SK-N-MC (cell line): ENCODE measurements around the gene EXOC3.

ENCODE experiments used
- DNase-seq: peaks from one replicate; pipeline ENCODE4 v3.0.0-alpha.2; 2011; ENCODE audit warnings: low read depth, low spot score
- H3K27ac ChIP-seq: fragments of 200-600 bp; sonication (generic); 2 replicates; pipeline ENCODE4 v1.5.1; 2016; ENCODE audit warnings: mixed run types
- H3K36me3 ChIP-seq: fragments of 200-600 bp; sonication (generic); 2 replicates; pipeline ENCODE4 v1.6.1; 2017; ENCODE audit warnings: antibody characterized with exemption, low read length, mixed read lengths; ENCODE audit not compliant: insufficient read depth
- H3K4me3 ChIP-seq: fragments of 200-600 bp; sonication (generic); 2 replicates; pipeline ENCODE4 v1.5.1; 2016
- H3K9ac ChIP-seq: fragments of 200-600 bp; sonication (generic); 2 replicates; pipeline ENCODE4 v1.8.0; 2017; ENCODE audit warnings: mixed run types, mixed read lengths; ENCODE audit not compliant: insufficient read length
- H3K9me3 ChIP-seq: fragments of 200-600 bp; sonication (generic); 2 replicates; pipeline ENCODE4 v1.6.1; 2017; ENCODE audit warnings: low read depth, mild to moderate bottlenecking, antibody characterized with exemption, low read length, moderate library complexity, mixed read lengths
- EZH2 ChIP-seq: fragments of 200-600 bp; sonication (generic); IDR thresholded peaks from one replicate; pipeline ENCODE4 v1.6.1; 2017; ENCODE audit warnings: antibody characterized with exemption
- FOXP2 ChIP-seq: optimal IDR thresholded peaks from 2 replicates; pipeline ENCODE3; 2011; ENCODE audit warnings: mild to moderate bottlenecking, moderate library complexity; ENCODE audit not compliant: insufficient read depth; ENCODE audit errors: extremely low read length, control extremely low read depth
- POLR2AphosphoS5 ChIP-seq: IDR thresholded peaks from 2 replicates; pipeline ENCODE4 v1.6.1; 2012; ENCODE audit warnings: mild to moderate bottlenecking, low read depth, low read length, borderline replicate concordance

The EXOC3 gene

GRCh38 chr5:421901-422300 is 21.1 kb upstream of the EXOC3 start:
- H3K27ac ChIP-seq = no peak overlapping the region

GRCh38 chr5:422323-423232 is 20.4 kb upstream of the EXOC3 start:
- Histone ChIP-seq H3K9me3 (no peaks in the 10 kb centered on the region), H3K36me3 (peaks cover 16% of the 10 kb centered on the region; the same call in 1 of the 2 replicates), H3K27ac (peak overlapping the region; percentile 31; the same call in 1 of the 2 replicates), H3K4me3 (no peak overlapping the region), H3K9ac (no peak overlapping the region)
- DNase-seq = no peak
- TF ChIP-seq FOXP2 (no peak), POLR2AphosphoS5 (no peak), EZH2 (no peak)

More at GRCh38 chr5:421901-422300, 21.1 kb upstream of the EXOC3 start:
- TF ChIP-seq POLR2AphosphoS5 (no peak), FOXP2 (no peak), EZH2 (no peak)
- Histone ChIP-seq H3K4me3 (no peak overlapping the region), H3K9me3 (no peaks in the 10 kb centered on the region), H3K9ac (no peak overlapping the region), H3K36me3 (peaks cover 9% of the 10 kb centered on the region; the same call in 1 of the 2 replicates)
- DNase-seq = no peak

- no peak overlapping the region for H3K9ac ChIP-seq
These were observed 19.8 kb upstream of the EXOC3 start for GRCh38 chr5:423233-423565.

GRCh38 chr5:423626-424261 is 19.2 kb upstream of the EXOC3 start:
- Histone ChIP-seq H3K9me3 (no peaks in the 10 kb centered on the region), H3K9ac (no peak overlapping the region), H3K27ac (no peak overlapping the region; the same call in 1 of the 2 replicates), H3K36me3 (peaks cover 27% of the 10 kb centered on the region; the same call in 1 of the 2 replicates), H3K4me3 (no peak overlapping the region)
- no peak for DNase-seq
- TF ChIP-seq FOXP2 = no peak
- no peak for TF ChIP-seq EZH2
- no peak for TF ChIP-seq POLR2AphosphoS5

More at GRCh38 chr5:423233-423565, 19.8 kb upstream of the EXOC3 start:
- Histone ChIP-seq H3K4me3 (no peak overlapping the region), H3K36me3 (peaks cover 22% of the 10 kb centered on the region; the same call in 1 of the 2 replicates), H3K27ac (no peak overlapping the region; the same call in 1 of the 2 replicates), H3K9me3 (no peaks in the 10 kb centered on the region)
- no peak for DNase-seq
- TF ChIP-seq POLR2AphosphoS5 (no peak), EZH2 (no peak), FOXP2 (no peak)

- Histone ChIP-seq H3K36me3 (peaks cover 29% of the 10 kb centered on the region; the same call in 1 of the 2 replicates), H3K9ac (no peak overlapping the region), H3K27ac (no peak overlapping the region), H3K9me3 (no peaks in the 10 kb centered on the region), H3K4me3 (no peak overlapping the region)
- DNase-seq = no peak
- TF ChIP-seq EZH2 (no peak), FOXP2 (no peak), POLR2AphosphoS5 (no peak)
These were observed 18.5 kb upstream of the EXOC3 start for GRCh38 chr5:424301-425110.

GRCh38 chr5:425714-426113 is 17.3 kb upstream of the EXOC3 start:
- TF ChIP-seq EZH2 (no peak), POLR2AphosphoS5 (no peak), FOXP2 (no peak)
- no peak overlapping the region for H3K9ac ChIP-seq
- H3K4me3 ChIP-seq = no peak overlapping the region
- DNase-seq = no peak
- H3K36me3 ChIP-seq = peaks cover 30% of the 10 kb centered on the region; the same call in 1 of the 2 replicates
- no peak overlapping the region for H3K27ac ChIP-seq
- H3K9me3 ChIP-seq = no peaks in the 10 kb centered on the region

- DNase-seq = no peak
- Histone ChIP-seq H3K36me3 (peaks cover 28% of the 10 kb centered on the region; the same call in 1 of the 2 replicates), H3K27ac (no peak overlapping the region), H3K4me3 (no peak overlapping the region), H3K9me3 (no peaks in the 10 kb centered on the region), H3K9ac (no peak overlapping the region)
- TF ChIP-seq EZH2 (no peak), FOXP2 (no peak), POLR2AphosphoS5 (no peak)
These were observed 16.5 kb upstream of the EXOC3 start for GRCh38 chr5:426392-426976.
